Ovary (tissue), 3 donors: ENCODE results near the gene STRIP1.

Experiments
- CTCF ChIP-seq, 3 donors: fragments of 450-650 bp in 2 of 3; fragments of 200-600 bp in 1 of 3; IDR thresholded peaks; one replicate each; pipeline versions ENCODE4 v1.5.1 to v1.8.0; 2016 to 2022; ENCODE audit warnings: antibody characterized with exemption in 3 of 3, mild to moderate bottlenecking in 1 of 3
- EP300 ChIP-seq: sonication (generic); formaldehyde crosslinking; IDR thresholded peaks from one replicate; pipeline ENCODE4 v1.6.1; 2017; ENCODE audit warnings: antibody characterized with exemption
- POLR2A ChIP-seq: fragments of 450-650 bp; IDR thresholded peaks from one replicate; pipeline ENCODE4 v1.6.1; 2017; ENCODE audit warnings: antibody characterized with exemption, mild to moderate bottlenecking, moderate library complexity
- donor health status: DM: no; HTN: no; CAD: no.

GRCh38 chr1:110049801-110050601 lies 15.6 kb downstream of the STRIP1 start:
- TF ChIP-seq CTCF (IDR thresholded peaks at IDR 0.05) (no peak), EP300 (no peak), POLR2A (no peak)
